ENCODE measurements around the gene P2RX4. TPM values are rescaled to one million over a fixed set of nuclear protein-coding genes. Genes with fewer than 3 reads are reported as not detected.
"Not testable (repeated sequence)": the region's sequence is repeated elsewhere in the genome, so short reads cannot be mapped to it uniquely, and the experiment has no call there.

P2RX4 gene
- polyA plus RNA-seq (ENCODE audit: insufficient read length) = 30.4 TPM
- long read RNA-seq, donor 1, transcript P2RX4-202 (12 exons, 2,032 nt) = major isoform, 7 of 7 reads
- long read RNA-seq, donor 1, partial matches to known transcripts = 0 of 7 reads
- long read RNA-seq, donor 1, other reads (novel, unspliced or antisense) = 0 of 7 reads
- long read RNA-seq, donor 2, partial matches to known transcripts = 0 of 6 reads
- long read RNA-seq, donor 2, other reads (novel, unspliced or antisense) = 0 of 6 reads
- long read RNA-seq, donor 3, transcript P2RX4-202 (12 exons, 2,032 nt) = major isoform, 8 of 9 reads
- long read RNA-seq, donor 3, partial matches to known transcripts = 0 of 9 reads
- long read RNA-seq, donor 3, other reads (novel, unspliced or antisense) = 0 of 9 reads
- long read RNA-seq, donor 4, partial matches to known transcripts = 0 of 3 reads
- long read RNA-seq, donor 4, other reads (novel, unspliced or antisense) = 0 of 3 reads
- long read RNA-seq, donor 5, transcript P2RX4-202 (12 exons, 2,032 nt) = major isoform, 8 of 21 reads
- long read RNA-seq, donor 5, partial matches to known transcripts = 13 of 21 reads
- long read RNA-seq, donor 5, other reads (novel, unspliced or antisense) = 0 of 21 reads
- long read RNA-seq, donor 6, full-length matches to known transcripts = 6 of 6 reads
- long read RNA-seq, donor 6, partial matches to known transcripts = 0 of 6 reads
- long read RNA-seq, donor 6, other reads (novel, unspliced or antisense) = 0 of 6 reads
- long read RNA-seq, donor 7, transcript P2RX4-202 (12 exons, 2,032 nt) = major isoform, 7 of 18 reads
- long read RNA-seq, donor 7, partial matches to known transcripts = 9 of 18 reads
- long read RNA-seq, donor 7, other reads (novel, unspliced or antisense) = 0 of 18 reads
- long read RNA-seq, donor 8, partial matches to known transcripts = 0 of 1 reads
- long read RNA-seq, donor 8, other reads (novel, unspliced or antisense) = 0 of 1 reads

- peak; percentile 80 for DNase-seq
These were observed at the start of gene P2RX4 for GRCh38 chr12:121209624-121210572. TSS of gene P2RX4 (plus strand) at chr12:121210129. CDS start at chr12:121210165, 36 bp downstream.

DNA sequence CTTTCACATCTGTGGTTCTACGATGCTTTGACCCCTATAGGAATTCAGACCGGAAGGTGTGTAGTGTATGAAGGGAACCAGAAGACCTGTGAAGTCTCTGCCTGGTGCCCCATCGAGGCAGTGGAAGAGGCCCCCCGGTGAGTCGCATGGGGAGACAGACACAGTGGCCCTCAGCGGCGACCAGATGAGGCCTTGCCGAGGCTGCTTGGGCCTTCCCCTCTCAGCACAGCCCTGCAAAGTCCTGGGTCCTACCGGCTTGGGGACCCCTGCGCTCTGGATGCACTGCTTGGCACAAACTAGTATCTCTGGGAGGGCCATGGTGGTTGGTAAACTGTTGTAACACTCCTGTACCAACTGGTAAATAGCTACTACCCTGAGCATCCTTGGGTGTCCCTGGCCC lies 47.5 kb upstream of the P2RX4 start:
- no peak for DNase-seq

DNA sequence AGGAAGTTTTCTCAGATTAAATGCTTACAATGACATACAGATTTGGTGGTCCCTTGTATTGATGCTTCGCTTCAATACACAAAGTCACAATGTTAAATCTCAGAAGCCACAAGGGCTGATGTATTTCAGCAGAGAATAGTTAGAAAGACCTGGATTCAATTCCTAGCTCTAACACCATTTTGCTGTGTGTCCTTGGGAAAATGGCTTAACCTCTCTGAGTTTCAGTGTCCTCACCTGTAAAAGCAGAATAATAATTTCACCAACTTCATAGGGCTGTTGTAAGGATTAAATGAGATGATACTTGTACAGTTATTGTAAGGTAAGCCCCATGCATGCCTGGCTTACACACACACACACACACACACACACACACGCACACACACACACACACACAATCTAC lies 46.9 kb upstream of the P2RX4 start:
- DNase-seq = no peak

- DNase-seq = not testable (repeated sequence)
These were observed 45.1 kb upstream of the P2RX4 start for GRCh38 chr12:121164839-121165238.

DNA sequence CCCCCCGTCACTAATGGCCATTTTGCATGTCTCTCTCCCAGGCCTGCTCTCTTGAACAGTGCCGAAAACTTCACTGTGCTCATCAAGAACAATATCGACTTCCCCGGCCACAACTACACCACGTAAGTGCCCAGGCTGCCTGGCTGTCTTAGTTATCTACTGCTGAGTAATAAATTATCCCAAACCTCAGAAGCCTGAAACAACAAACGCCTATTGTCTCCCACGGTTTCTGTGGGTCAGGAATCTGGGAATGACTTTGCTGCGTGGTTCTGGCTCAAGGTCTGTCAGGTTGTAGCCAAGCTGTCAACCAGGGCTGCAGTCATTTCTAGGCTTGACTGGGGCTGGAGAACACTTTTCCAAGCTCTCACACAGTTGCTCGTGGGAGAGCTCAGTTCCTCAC lies 44.6 kb upstream of the P2RX4 start:
- no peak for DNase-seq

GRCh38 chr12:121166356-121166755 lies 43.6 kb upstream of the P2RX4 start:
- DNase-seq = no peak

DNA sequence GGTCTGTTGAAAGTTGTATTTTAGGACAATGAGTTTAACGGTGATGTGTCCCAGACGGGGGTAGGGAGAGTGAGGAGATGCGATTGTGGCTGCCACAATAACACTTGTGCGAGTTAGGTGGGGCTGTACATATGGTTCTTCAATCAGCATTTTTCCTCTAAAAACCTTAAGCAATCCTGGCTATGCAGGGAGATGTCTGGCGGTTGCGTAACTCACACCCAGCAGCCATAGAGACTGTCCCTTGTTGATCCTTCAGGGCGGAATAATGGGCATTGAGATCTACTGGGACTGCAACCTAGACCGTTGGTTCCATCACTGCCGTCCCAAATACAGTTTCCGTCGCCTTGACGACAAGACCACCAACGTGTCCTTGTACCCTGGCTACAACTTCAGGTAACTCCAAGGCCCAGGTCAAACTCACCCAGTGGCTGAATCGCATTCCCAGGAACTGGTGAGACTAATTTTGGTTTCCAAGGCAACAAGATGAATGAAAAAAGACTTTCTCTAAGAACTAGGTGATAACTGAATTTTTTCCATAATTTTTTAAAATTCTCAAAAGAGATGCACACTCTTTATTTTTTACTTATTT lies 42.6 kb upstream of the P2RX4 start:
- no peak for DNase-seq

GRCh38 chr12:121167951-121168350 lies 42.0 kb upstream of the P2RX4 start:
- no peak for DNase-seq

- DNase-seq = no peak
These were observed 39.8 kb upstream of the P2RX4 start for GRCh38 chr12:121170151-121170550.

DNA sequence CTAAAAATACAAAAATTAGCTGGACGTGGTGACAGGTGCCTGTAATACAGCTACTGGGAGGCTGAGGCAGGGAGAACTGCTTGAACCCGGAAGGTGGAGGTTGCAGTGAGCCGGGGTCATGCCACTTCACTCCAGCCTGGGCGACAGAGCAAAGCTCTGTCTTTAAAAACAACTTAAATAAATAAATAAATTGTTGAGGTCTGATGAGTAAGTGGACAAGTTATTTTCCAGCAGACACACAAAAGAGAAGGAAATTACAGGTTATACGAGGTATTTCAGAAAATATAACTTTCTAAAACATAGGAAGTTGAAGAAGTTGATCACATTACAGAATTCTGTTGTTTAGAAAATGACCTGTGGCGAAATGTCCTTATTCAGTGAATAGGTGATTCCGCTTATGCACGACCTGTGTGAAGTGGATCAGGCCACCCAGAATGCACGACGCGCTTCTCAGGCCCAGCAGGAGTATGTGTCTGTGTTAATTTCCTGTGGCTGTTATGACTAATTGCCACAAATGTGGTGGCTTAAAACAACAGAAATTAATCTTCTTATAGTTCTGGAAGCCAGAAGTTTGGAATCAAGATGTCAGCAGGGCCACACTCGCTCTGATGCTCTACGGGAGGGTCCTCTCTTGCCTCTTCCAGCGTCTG lies 39.2 kb upstream of the P2RX4 start:
- no peak for DNase-seq

- no peak for DNase-seq
These were observed 37.8 kb upstream of the P2RX4 start for GRCh38 chr12:121172145-121172544.

GRCh38 chr12:121175383-121176119 lies 34.4 kb upstream of the P2RX4 start:
- no peak for DNase-seq

DNA sequence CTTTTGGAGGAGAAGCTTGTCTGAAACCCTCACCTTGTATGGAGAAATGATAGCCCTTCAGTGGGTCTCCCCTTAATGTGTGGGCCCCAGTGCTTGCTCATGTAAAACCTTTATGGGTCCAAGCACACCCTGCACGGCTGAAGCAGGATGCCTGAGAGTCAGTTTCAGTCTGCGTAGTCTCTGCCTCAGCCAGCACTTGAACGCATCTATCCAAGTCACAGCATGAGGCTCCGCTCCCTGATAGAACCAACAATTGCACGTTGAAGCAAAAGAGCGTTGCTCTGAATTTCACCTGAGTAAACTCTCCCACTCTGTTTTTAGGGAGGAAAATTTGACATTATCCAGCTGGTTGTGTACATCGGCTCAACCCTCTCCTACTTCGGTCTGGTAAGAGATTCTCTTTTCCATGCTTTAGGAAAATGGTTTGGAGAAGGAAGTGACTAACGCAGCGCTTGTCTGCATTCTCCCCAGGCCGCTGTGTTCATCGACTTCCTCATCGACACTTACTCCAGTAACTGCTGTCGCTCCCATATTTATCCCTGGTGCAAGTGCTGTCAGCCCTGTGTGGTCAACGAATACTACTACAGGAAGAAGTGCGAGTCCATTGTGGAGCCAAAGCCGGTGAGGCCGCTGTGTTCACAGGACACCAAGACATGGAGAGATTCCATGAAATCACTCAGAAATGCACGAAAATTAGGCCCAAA lies 33.0 kb upstream of the P2RX4 start:
- DNase-seq = no peak

DNA sequence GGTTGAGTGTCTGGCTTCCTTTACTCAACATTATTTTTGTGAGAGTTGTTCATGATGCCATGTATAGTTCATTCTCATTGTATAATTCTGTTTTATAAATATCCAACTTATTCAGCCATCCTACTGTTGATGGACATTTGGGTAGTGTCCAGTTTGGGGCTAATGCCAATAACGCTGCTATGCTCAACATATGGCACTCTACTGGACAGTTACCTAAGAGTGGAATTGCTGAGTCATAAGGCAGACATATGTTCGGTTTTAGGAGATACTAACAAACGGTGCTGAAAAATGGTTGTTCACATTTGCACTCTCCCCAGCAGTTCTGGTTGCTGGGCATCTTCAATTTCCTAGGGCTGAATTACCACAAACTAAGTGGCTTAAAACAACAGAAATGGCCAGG lies 28.7 kb upstream of the P2RX4 start:
- no peak for DNase-seq

DNA sequence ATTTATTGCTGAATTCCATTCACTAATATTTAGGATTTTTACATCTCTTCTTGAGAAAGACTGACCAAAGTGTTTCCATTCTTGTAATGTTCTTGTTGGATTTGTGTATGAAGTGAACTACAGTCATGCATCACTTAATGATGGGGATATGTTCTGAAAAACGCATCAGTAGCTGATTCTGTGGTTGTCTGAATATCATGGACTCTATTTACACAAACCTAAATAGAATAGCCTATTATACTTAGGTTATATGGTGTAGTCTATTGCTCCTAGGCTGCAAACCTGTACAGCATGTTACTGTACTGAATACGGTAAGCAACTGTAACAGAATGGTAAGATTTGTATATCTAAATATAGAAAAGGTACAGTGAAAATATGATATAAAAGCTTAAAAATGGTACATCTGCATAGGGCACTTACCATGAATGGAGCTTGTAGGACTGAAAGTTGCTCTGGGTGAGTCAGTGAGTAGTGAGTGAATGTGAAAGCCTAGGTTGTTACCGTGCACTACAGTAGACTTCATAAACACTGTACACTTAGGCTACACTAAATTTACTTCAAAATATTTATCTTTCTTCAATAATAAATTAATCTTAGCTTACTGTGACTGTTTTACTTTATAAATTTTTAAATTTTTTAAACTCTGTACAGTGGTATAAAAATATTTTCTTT lies 27.6 kb upstream of the P2RX4 start:
- no peak for DNase-seq

DNA sequence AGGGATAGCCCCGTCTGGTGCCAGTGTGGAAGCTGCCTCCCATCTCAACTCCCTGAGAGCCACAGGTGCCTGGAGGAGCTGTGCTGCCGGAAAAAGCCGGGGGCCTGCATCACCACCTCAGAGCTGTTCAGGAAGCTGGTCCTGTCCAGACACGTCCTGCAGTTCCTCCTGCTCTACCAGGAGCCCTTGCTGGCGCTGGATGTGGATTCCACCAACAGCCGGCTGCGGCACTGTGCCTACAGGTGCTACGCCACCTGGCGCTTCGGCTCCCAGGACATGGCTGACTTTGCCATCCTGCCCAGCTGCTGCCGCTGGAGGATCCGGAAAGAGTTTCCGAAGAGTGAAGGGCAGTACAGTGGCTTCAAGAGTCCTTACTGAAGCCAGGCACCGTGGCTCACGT lies 25.5 kb upstream of the P2RX4 start:
- no peak for DNase-seq

GRCh38 chr12:121184984-121185889 lies 24.7 kb upstream of the P2RX4 start:
- no peak for DNase-seq

- DNase-seq = no peak
These were observed 23.1 kb upstream of the P2RX4 start for GRCh38 chr12:121186826-121187225.

Measured in left kidney (tissue), 8 donors.